Effector memory CD4-positive, alpha-beta T cell (primary cell): Measurements from ENCODE around the gene F8.
A peak's percentile ranks its signal among the peaks of the same experiment; 100 is the strongest.
"Not testable (repeated sequence)": the region's sequence is repeated elsewhere in the genome, so short reads cannot be mapped to it uniquely, and the experiment has no call there.

Experiments
- DNase-seq, 3 donors: peaks; one replicate each; pipeline ENCODE4 v3.0.0-alpha.2; 2020
- H3K27ac ChIP-seq: 2 replicates; pipeline ENCODE4 v1.7.0; 2013; ENCODE audit warnings: mild to moderate bottlenecking, low read length, moderate library complexity; ENCODE audit not compliant: insufficient read depth, poor library complexity, severe bottlenecking
- H3K27me3 ChIP-seq: replicated peaks from 2 replicates; pipeline ENCODE4 v1.7.0; 2013; ENCODE audit warnings: mild to moderate bottlenecking, low read length; ENCODE audit not compliant: insufficient read depth, control insufficient read depth, poor library complexity, severe bottlenecking
- H3K36me3 ChIP-seq: 2 replicates; pipeline ENCODE4 v1.7.0; 2013; ENCODE audit warnings: mild to moderate bottlenecking, low read length, moderate library complexity; ENCODE audit not compliant: control insufficient read depth, insufficient read depth
- H3K4me1 ChIP-seq: 2 replicates; pipeline ENCODE4 v1.7.0; 2013; ENCODE audit warnings: low read length, mild to moderate bottlenecking; ENCODE audit not compliant: control insufficient read depth, insufficient read depth, poor library complexity, severe bottlenecking
- H3K4me3 ChIP-seq: 2 replicates; pipeline ENCODE4 v1.7.0; 2013; ENCODE audit warnings: low read length, low read depth, mild to moderate bottlenecking; ENCODE audit not compliant: insufficient read depth, poor library complexity, severe bottlenecking
- H3K9me3 ChIP-seq: 2 replicates; pipeline ENCODE4 v1.7.0; 2013; ENCODE audit warnings: mild to moderate bottlenecking, low read length, moderate library complexity; ENCODE audit not compliant: control insufficient read depth

Gene F8

DNA sequence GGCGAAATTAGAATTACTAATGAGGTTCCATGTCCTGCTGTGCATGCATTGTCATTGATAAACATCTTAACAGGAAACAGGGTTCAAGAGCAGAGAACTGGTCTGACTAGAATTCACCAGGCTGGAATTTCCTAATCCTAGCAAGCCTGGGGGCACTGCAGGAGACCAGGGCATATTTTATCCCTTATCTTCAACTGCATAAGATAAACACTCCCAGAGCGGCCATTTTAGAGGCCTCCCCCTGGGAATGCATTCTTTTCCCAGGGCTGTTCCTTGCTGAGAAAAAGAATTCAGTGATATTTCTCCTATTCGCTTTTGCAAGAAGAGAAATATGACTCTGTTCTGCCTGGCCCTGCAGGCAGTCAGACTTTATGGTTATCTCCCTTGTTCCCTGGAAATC is 66.7 kb downstream of the F8 start:
- DNase-seq, H3K27me3 ChIP-seq, H3K4me1 ChIP-seq, H3K36me3 ChIP-seq, H3K27ac ChIP-seq, H3K9me3 ChIP-seq, H3K4me3 ChIP-seq: not testable (repeated sequence)

DNA sequence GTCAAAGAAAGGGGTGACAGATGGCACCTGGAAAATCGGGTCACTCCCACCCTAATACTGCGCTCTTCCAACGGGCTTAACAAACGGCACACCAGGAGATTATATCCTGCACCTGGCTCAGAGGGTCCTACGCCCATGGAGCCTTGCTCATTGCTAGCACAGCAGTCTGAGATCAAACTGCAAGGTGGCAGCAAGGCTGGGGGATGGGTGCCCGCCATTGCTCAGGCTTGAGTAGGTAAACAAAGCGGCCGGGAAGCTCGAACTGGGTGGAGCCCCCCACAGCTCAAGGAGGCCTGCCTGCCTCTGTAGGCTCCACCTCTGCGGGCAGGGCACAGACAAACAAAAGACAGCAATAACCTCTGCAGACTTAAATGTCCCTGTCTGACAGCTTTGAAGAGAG is 83.3 kb downstream of the F8 start:
- not testable (repeated sequence) for H3K36me3 ChIP-seq, H3K27me3 ChIP-seq, H3K27ac ChIP-seq, H3K9me3 ChIP-seq, DNase-seq, H3K4me3 ChIP-seq, H3K4me1 ChIP-seq

DNA sequence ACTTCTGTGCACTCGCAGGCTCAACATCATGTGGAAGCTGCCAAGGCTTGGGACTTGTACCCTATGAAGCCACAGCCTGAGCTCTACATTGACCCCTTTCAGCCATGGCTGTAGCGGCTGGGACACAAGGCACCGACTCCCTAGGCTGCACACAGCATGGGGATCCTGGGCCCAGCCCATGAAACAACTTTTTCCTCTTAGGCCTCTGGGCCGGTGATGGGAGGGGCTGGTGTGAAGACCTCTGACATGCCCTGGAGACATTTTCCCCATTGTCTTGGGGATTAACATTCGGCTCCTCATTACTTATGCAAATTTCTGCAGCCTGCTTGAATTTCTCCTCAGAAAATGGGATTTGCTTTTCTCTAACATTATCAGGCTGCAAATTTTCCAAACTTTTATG is 97.8 kb downstream of the F8 start:
- DNase-seq, H3K9me3 ChIP-seq, H3K4me1 ChIP-seq, H3K27me3 ChIP-seq, H3K4me3 ChIP-seq, H3K36me3 ChIP-seq, H3K27ac ChIP-seq: not testable (repeated sequence)

DNA sequence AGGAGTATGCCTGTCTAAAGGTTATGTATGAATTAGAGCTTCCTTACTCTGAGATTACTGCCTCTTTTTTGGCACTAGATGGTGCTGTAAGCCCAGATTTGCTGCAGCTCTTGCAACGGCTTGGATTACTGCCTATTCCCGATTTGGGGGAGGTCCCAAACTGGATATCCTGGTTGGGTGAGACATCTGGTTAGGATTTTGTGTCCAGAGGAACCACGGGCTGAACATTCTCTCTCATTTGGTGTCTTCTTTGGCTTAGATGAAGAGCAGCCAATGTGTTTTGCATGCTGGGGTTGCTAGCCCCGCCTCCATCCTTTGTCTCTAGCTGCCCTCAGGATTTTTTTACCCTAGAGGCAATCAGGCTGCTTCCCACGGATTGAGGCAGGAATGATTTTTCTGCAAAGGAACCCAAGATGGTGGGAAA is 104.5 kb downstream of the F8 start:
- Histone ChIP-seq H3K4me1 (no peaks in the 10 kb centered on the region), H3K27ac (no peak overlapping the region), H3K4me3 (peak overlapping the region; percentile 17), H3K9me3 (no peaks in the 10 kb centered on the region), H3K36me3 (no peaks in the 10 kb centered on the region), H3K27me3 (no peaks in the 10 kb centered on the region)
- DNase-seq, result peak in 1 of 3 donors; percentile 1

DNA sequence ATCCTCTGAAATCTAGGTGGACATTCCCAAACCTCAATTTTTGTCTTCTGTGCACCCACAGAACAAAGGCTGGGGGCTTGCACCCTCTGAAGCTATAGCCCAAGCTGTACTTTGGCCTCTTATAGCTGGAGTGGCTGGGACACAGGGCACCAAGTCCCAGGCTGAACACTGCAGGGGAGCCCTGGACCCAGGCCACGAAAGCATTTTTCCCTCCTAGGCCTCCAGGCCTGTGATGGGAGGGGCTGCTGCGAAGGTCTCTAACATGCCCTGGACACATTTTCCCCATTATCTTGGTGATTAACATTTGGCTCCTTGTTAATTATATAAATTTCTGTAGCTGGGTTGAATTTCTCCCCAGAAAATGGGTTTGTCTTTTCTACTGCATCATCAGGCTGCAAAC is 108.5 kb downstream of the F8 start:
- Histone ChIP-seq H3K4me3 (no peak overlapping the region), H3K36me3 (no peaks in the 10 kb centered on the region), H3K9me3 (no peaks in the 10 kb centered on the region), H3K4me1 (no peaks in the 10 kb centered on the region), H3K27me3 (no peaks in the 10 kb centered on the region), H3K27ac (no peak overlapping the region)
- DNase-seq, result no peak

DNA sequence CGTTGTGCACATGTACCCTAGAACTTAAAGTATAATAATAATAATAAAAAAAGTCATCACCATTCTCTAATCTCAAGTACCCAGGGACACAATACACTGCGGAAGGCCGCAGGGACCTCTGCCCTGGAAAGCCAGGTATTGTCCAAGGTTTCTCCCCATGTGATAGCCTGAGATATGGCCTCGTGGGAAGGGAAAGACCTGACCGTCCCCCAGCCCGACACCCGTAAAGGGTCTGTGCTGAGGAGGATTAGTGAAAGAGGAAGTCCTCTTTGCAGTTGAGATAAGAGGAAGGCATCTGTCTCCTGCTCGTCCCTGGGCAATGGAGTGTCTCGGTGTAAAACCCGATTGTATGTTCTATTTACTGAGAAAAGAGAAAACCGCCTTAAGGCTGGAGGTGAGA is 112.0 kb downstream of the F8 start:
- not testable (repeated sequence) for H3K27ac ChIP-seq, H3K4me3 ChIP-seq, H3K9me3 ChIP-seq, H3K27me3 ChIP-seq, H3K36me3 ChIP-seq, H3K4me1 ChIP-seq, DNase-seq

DNA sequence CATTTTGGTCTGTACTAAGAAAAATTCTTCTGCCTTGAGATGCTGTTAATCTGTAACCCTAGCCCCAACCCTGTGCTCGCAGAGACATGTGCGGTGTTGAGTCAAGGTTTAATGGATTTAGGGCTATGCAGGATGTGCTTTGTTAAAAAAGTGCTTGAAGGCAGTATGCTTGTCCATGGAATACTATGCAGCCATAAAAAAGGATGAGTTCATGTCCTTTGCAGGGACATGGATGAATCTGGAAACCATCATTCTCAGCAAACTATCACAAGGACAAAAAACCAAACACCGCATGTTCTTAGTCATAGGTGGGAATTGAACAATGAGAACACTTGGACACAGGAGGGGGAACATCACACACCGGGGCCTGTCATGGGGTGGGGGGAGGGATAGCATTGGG is 112.5 kb downstream of the F8 start:
- not testable (repeated sequence) for H3K4me3 ChIP-seq, H3K36me3 ChIP-seq, DNase-seq, H3K27ac ChIP-seq, H3K27me3 ChIP-seq, H3K9me3 ChIP-seq, H3K4me1 ChIP-seq

DNA sequence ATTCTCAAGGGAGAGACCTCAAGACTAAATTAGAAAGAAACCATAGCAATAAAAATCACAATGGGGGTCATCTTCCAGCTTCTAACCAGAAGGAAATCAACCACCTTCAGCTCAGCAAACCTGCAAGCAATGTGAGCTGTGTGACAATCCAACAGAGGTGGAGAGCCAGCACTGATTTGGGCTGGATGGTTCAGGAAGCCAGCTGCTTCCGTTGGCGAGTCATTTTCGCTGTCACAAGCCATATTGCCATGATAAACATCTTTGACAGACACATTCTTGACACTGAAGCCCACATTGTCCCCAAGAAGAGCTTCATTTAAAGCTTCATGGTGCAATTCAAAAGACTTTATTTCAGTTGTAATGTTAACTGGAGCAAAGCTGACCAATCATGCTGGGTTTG is 113.7 kb downstream of the F8 start:
- no peak overlapping the region for H3K4me3 ChIP-seq
- H3K4me1 ChIP-seq, result no peaks in the 10 kb centered on the region
- no peak for DNase-seq
- H3K27ac ChIP-seq, result no peak overlapping the region
- H3K9me3 ChIP-seq, result no peaks in the 10 kb centered on the region
- H3K27me3 ChIP-seq, result no peaks in the 10 kb centered on the region
- no peaks in the 10 kb centered on the region for H3K36me3 ChIP-seq

DNA sequence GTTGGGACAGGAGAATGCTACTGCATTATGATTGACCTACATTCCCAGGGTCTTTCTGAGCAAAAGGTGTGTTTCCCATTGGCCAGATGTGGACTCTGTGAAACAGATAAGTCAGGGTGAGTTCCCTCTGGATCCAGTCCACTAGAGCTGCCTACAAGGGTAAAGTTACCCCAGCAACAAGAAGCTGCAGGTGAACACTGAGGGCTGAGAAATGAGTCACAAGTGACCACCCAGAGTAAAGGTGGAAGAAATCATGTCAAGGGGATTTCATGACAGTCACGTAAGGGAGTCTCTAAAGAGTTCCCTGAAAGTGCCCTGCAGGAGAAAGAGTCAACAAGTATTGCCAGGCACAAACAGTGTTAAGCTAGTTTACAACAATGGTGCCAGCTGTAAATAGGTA is 120.1 kb downstream of the F8 start:
- no peaks in the 10 kb centered on the region for H3K36me3 ChIP-seq
- DNase-seq, result no peak
- no peaks in the 10 kb centered on the region for H3K4me1 ChIP-seq
- no peak overlapping the region for H3K4me3 ChIP-seq
- H3K27me3 ChIP-seq, result no peaks in the 10 kb centered on the region
- no peaks in the 10 kb centered on the region for H3K9me3 ChIP-seq
- no peak overlapping the region for H3K27ac ChIP-seq

DNA sequence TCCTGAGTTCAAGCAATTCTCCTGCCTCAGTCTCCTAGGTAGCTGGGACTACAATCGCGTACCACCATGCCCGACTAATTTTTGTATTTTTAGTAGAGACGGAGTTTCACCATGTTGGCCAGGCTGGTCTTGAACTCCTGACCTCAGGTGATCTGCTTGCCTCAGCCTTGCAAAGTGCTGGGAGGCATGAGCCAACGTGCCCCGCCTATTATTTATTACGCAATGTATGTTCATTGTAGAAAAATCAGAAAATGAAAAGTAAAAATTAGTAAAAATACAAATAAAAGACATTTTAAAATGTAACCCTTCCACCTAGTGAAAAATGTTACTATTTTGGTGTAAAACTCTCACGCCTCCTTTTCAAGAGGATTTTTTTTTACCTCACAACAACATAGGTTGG is 122.2 kb downstream of the F8 start:
- Histone ChIP-seq H3K36me3 (no peaks in the 10 kb centered on the region), H3K4me3 (no peak overlapping the region), H3K27me3 (no peaks in the 10 kb centered on the region), H3K9me3 (no peaks in the 10 kb centered on the region), H3K27ac (no peak overlapping the region), H3K4me1 (no peaks in the 10 kb centered on the region)
- no peak for DNase-seq

DNA sequence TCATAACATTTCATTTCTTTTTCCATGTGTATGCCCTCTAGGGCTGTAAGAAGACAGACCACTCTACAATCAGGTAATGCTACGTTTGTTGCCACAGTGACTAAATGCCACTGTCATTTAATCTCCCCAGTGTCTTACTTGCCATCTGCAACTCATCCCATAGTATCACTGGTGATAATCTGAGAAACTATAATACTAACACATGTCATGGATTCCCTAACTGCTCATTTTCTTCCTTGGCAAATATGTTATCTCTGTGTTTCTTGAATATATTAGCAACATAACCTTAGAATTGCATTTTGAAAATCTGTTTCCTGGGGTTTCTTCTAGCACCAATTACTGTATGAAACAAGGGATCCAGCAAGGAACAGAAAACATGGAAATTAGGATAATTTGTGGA is 130.2 kb downstream of the F8 start:
- no peak for DNase-seq

More for the DNA sequence above, 130.2 kb downstream of the F8 start:
- Histone ChIP-seq H3K9me3 (no peaks in the 10 kb centered on the region), H3K4me3 (no peak overlapping the region), H3K36me3 (no peaks in the 10 kb centered on the region), H3K4me1 (no peaks in the 10 kb centered on the region), H3K27me3 (no peaks in the 10 kb centered on the region), H3K27ac (no peak overlapping the region)
